H9 (cell line): Measurements from ENCODE around the gene IRX5. TPM values are rescaled to one million over a fixed set of nuclear protein-coding genes. Genes with fewer than 3 reads are reported as not detected.

ENCODE experiments used
- DNase-seq: peaks from one replicate; pipeline ENCODE4 v3.0.0-alpha.2; 2017
- H2AFZ ChIP-seq: one replicate; pipeline ENCODE4 v1.6.1; 2013; ENCODE audit warnings: mild to moderate bottlenecking, low read length, control low read depth, moderate library complexity
- H2AK5ac ChIP-seq: 2 replicates; pipeline ENCODE4 v1.6.1; 2013; ENCODE audit warnings: low read length, control low read depth, mixed read lengths; ENCODE audit not compliant: insufficient read length
- H2BK120ac ChIP-seq: one replicate; pipeline ENCODE4 v1.6.1; 2013; ENCODE audit warnings: low read depth, mild to moderate bottlenecking, low read length, control low read depth, inconsistent platforms; ENCODE audit not compliant: poor library complexity, severe bottlenecking
- H2BK12ac ChIP-seq: 2 replicates; pipeline ENCODE4 v1.6.1; 2013; ENCODE audit warnings: low read length, control low read depth, mixed read lengths, low read depth; ENCODE audit not compliant: insufficient read length
- H2BK15ac ChIP-seq: 2 replicates; pipeline ENCODE4 v1.6.1; 2013; ENCODE audit warnings: low read depth, low read length, control low read depth
- H2BK20ac ChIP-seq: one replicate; pipeline ENCODE4 v1.6.1; 2013; ENCODE audit warnings: low read depth, mild to moderate bottlenecking, low read length, control low read depth, inconsistent platforms; ENCODE audit not compliant: poor library complexity, severe bottlenecking
- H2BK5ac ChIP-seq: 2 replicates; pipeline ENCODE4 v1.6.1; 2013; ENCODE audit warnings: low read length, control low read depth, mixed read lengths; ENCODE audit not compliant: insufficient read length
- H3K14ac ChIP-seq: 2 replicates; pipeline ENCODE4 v1.6.1; 2013; ENCODE audit warnings: low read length, control low read depth; ENCODE audit not compliant: insufficient read depth
- H3K18ac ChIP-seq: 2 replicates; pipeline ENCODE4 v1.6.1; 2013; ENCODE audit warnings: low read depth, mild to moderate bottlenecking, mixed read lengths, low read length, control low read depth; ENCODE audit not compliant: insufficient read length
- H3K23ac ChIP-seq: 2 replicates; pipeline ENCODE4 v1.6.1; 2013; ENCODE audit warnings: low read length, control low read depth, mixed read lengths, low read depth; ENCODE audit not compliant: insufficient read length
- H3K23me2 ChIP-seq: 2 replicates; pipeline ENCODE4 v1.6.1; 2013; ENCODE audit warnings: low read depth, mild to moderate bottlenecking, mixed read lengths, low read length, control low read depth; ENCODE audit not compliant: insufficient read length, poor library complexity, severe bottlenecking
- H3K27ac ChIP-seq: 2 replicates; pipeline ENCODE4 v1.5.1; 2013; ENCODE audit warnings: low read length, control low read depth, mixed read lengths, low read depth; ENCODE audit not compliant: insufficient read length
- H3K27me3 ChIP-seq: 2 replicates; pipeline ENCODE4 v1.6.1; 2013; ENCODE audit warnings: low read length, control low read depth, inconsistent platforms; ENCODE audit not compliant: insufficient read depth
- H3K4ac ChIP-seq: 2 replicates; pipeline ENCODE4 v1.6.1; 2013; ENCODE audit warnings: low read depth, mild to moderate bottlenecking, control low read depth, inconsistent platforms, low read length, moderate library complexity
- H3K4me1 ChIP-seq: 2 replicates; pipeline ENCODE4 v1.6.1; 2013; ENCODE audit warnings: low read length, control low read depth, inconsistent platforms; ENCODE audit not compliant: insufficient read depth
- H3K4me2 ChIP-seq: 2 replicates; pipeline ENCODE4 v1.6.1; 2013; ENCODE audit warnings: low read length, control low read depth, mixed read lengths; ENCODE audit not compliant: insufficient read length, insufficient read depth
- H3K56ac ChIP-seq: 2 replicates; pipeline ENCODE4 v1.6.1; 2013; ENCODE audit warnings: low read depth, mild to moderate bottlenecking, mixed read lengths, low read length, control low read depth; ENCODE audit not compliant: insufficient read length
- H3K79me1 ChIP-seq: 2 replicates; pipeline ENCODE4 v1.6.1; 2013; ENCODE audit warnings: low read depth, mild to moderate bottlenecking, moderate library complexity, low read length, control low read depth, inconsistent platforms; ENCODE audit not compliant: insufficient read depth, poor library complexity, severe bottlenecking
- H3K79me2 ChIP-seq: 2 replicates; pipeline ENCODE4 v1.6.1; 2013; ENCODE audit warnings: low read length, control low read depth, inconsistent platforms; ENCODE audit not compliant: insufficient read depth
- H3K9ac ChIP-seq: 2 replicates; pipeline ENCODE4 v1.6.1; 2013; ENCODE audit warnings: low read length, control low read depth, mixed read lengths; ENCODE audit not compliant: insufficient read length; ENCODE audit errors: extremely low read depth
- H3K9me3 ChIP-seq: one replicate; pipeline ENCODE4 v1.6.1; 2013; ENCODE audit warnings: low read depth, low read length, inconsistent platforms; ENCODE audit not compliant: control insufficient read depth
- H3T11ph ChIP-seq: one replicate; pipeline ENCODE4 v1.6.1; 2013; ENCODE audit warnings: mild to moderate bottlenecking, low read length, control low read depth, inconsistent platforms
- H4K20me1 ChIP-seq: one replicate; pipeline ENCODE4 v1.6.1; 2013; ENCODE audit not compliant: control insufficient read depth, insufficient read length, insufficient read depth
- H4K5ac ChIP-seq: 2 replicates; pipeline ENCODE4 v1.6.1; 2013; ENCODE audit warnings: low read depth, mild to moderate bottlenecking, mixed read lengths, low read length, control low read depth; ENCODE audit not compliant: insufficient read length
- H4K8ac ChIP-seq: replicated peaks from 2 replicates; pipeline ENCODE4 v1.6.1; 2013; ENCODE audit warnings: low read length, control low read depth, mixed read lengths, low read depth; ENCODE audit not compliant: insufficient read length
- H4K91ac ChIP-seq: 2 replicates; pipeline ENCODE4 v1.6.1; 2013; ENCODE audit warnings: low read depth, mild to moderate bottlenecking, moderate library complexity, mixed read lengths, low read length, control low read depth; ENCODE audit not compliant: insufficient read length
- H3K27ac Mint-ChIP-seq, 3 experiments: 2 replicates in 2 of 3; 3 replicates in 1 of 3; pipeline ENCODE4 v1.8.0; 2020 to 2021; ENCODE audit warnings: mixed read lengths in 3 of 3, mild to moderate bottlenecking in 1 of 3, moderate library complexity in 1 of 3
- H3K27me3 Mint-ChIP-seq: 2 replicates; pipeline ENCODE4 v1.8.0; 2021; ENCODE audit warnings: low read depth, mild to moderate bottlenecking, moderate library complexity, mixed read lengths
- H3K36me3 Mint-ChIP-seq, 3 experiments: 2 replicates in 2 of 3; 3 replicates in 1 of 3; pipeline ENCODE4 v1.8.0; 2020 to 2021; ENCODE audit warnings: low read depth in 3 of 3, mixed read lengths in 3 of 3; ENCODE audit not compliant: insufficient read depth in 1 of 3
- H3K4me1 Mint-ChIP-seq, 2 experiments: 2 replicates each; pipeline ENCODE4 v1.8.0; 2020; ENCODE audit warnings: mixed read lengths in 2 of 2
- H3K4me3 Mint-ChIP-seq, 2 experiments: 2 replicates in 1 of 2; 3 replicates in 1 of 2; pipeline ENCODE4 v1.8.0; 2020 to 2021; ENCODE audit warnings: mild to moderate bottlenecking in 2 of 2, mixed read lengths in 2 of 2, moderate library complexity in 1 of 2
- H3K9me3 Mint-ChIP-seq, 2 experiments: 2 replicates in 1 of 2; 3 replicates in 1 of 2; pipeline ENCODE4 v1.8.0; 2020; ENCODE audit warnings: mild to moderate bottlenecking in 2 of 2, mixed read lengths in 2 of 2, moderate library complexity in 1 of 2
- CTCF ChIP-seq: fragments of 200-600 bp; sonication (generic); conservative IDR thresholded peaks from 3 replicates; pipeline ENCODE4 v1.8.0; 2021; ENCODE audit warnings: antibody characterized with exemption, mild to moderate bottlenecking
- WGBS: extraction: QIAGEN DNeasy Blood & Tissue Kit; methylation state at CpG from one replicate; pipeline ENCODE4 v1.1.7; 2013; ENCODE audit warnings: missing lambda C conversion rate, low lambda C conversion rate, mixed read lengths; ENCODE audit not compliant: insufficient read length; ENCODE audit errors: extremely low coverage; 5-methylcytosine and 5-hydroxymethylcytosine counted together
- total RNA-seq: library from RNA; stranded (reverse); gene quantifications from 2 replicates; pipeline ENCODE4 v1.2.1, GENCODE V29; 2021

Gene IRX5
- total RNA-seq, 1 experiment from 2014 or later, result 0.59 TPM

- no peak overlapping the region for H2BK20ac ChIP-seq
- no peak overlapping the region for H3K4ac ChIP-seq
- H3K79me1 ChIP-seq, result no peaks in the 10 kb centered on the region
- no peak overlapping the region for H2AFZ ChIP-seq
- H2BK15ac ChIP-seq, result no peak overlapping the region
- H3K4me3 Mint-ChIP-seq, result peak overlapping the region; percentile 55 to 79
- H4K5ac ChIP-seq, result no peak overlapping the region
- no peaks in the 10 kb centered on the region for H3K9me3 ChIP-seq
- no peak overlapping the region for H3K23ac ChIP-seq
- H3K4me1 ChIP-seq, result no peaks in the 10 kb centered on the region
- H3K27ac Mint-ChIP-seq, result no peak overlapping the region
- no peak overlapping the region for H3K14ac ChIP-seq
- no peak overlapping the region for H3K27ac ChIP-seq
- peaks cover 50% of the 10 kb centered on the region for H3K27me3 ChIP-seq
- peaks cover 0 to 3% of the 10 kb centered on the region in 2 experiments; a peak in 4 of 5 replicates for H3K9me3 Mint-ChIP-seq
- H2AK5ac ChIP-seq, result no peak overlapping the region
- no peak overlapping the region for H3K56ac ChIP-seq
- TF ChIP-seq CTCF, result no peak
- no peak overlapping the region for H4K8ac ChIP-seq
- no CpG with 5 or more reads among the region's 91 CpGs for WGBS
- H4K91ac ChIP-seq, result no peak overlapping the region
- H3K9ac ChIP-seq, result no peak overlapping the region
- no peak overlapping the region for H2BK5ac ChIP-seq
- H2BK12ac ChIP-seq, result no peak overlapping the region
- peak overlapping the region; percentile 78 for H3K4me2 ChIP-seq
- H4K20me1 ChIP-seq, result no peaks in the 10 kb centered on the region
- no peak overlapping the region for H3K18ac ChIP-seq
- peaks cover 45 to 53% of the 10 kb centered on the region in 2 experiments for H3K4me1 Mint-ChIP-seq
- peaks cover 36% of the 10 kb centered on the region for H3K23me2 ChIP-seq
- peaks cover 87% of the 10 kb centered on the region for H3K27me3 Mint-ChIP-seq
- H3T11ph ChIP-seq, result no peak overlapping the region
- H3K36me3 Mint-ChIP-seq, result no peaks in the 10 kb centered on the region; a peak in 2 of 7 replicates
- no peak overlapping the region for H2BK120ac ChIP-seq
- H3K79me2 ChIP-seq, result no peaks in the 10 kb centered on the region
- DNase-seq, result peak; percentile 50
Observed at GRCh38 chr16:54931120-54932014, 702 bp downstream of the IRX5 start.
